ENCODE results near the gene TMEM54. TPM values are rescaled to one million over a fixed set of nuclear protein-coding genes. Genes with fewer than 3 reads are reported as not detected.

TMEM54 gene
- polyA plus RNA-seq, 1 donor, result 5.7 TPM

DNA sequence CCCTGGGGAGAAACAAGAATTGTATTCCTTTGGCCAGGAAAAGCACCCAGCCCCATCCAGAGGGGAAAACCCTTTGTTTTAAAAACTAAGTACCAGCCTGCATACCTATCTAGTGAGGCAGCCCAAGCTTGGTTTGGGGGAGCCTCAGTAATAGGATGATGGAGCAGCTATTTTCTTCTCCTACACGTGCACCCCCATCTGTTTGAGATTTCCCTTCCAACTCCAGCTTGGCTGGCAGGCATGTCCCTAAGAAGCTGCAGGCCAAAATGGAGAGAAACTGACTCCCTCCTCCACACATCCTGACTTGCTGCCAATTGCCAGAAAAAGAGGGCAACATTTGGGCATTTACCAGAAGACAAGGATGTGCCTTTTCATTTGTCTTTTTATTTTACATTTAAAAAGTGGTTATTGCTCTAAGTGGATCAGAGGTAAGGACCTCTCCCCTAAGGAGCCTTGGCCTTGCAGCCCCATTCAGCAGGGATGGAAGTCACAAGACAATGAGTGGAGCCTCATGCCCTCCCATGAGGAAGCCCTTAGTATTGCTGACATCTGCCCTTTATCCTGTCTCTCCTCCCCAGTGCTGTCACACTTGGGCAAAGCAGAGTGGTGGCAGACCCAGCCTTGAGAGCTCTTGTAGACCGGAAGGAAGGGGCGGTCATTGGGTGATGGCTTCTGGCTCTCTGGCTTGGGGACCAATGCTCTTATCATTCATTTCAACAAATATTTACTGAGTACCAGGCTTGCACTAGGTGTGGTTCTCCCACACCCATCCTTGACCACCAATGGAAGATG lies 39.1 kb downstream of the TMEM54 start:
- no peak for DNase-seq

DNA sequence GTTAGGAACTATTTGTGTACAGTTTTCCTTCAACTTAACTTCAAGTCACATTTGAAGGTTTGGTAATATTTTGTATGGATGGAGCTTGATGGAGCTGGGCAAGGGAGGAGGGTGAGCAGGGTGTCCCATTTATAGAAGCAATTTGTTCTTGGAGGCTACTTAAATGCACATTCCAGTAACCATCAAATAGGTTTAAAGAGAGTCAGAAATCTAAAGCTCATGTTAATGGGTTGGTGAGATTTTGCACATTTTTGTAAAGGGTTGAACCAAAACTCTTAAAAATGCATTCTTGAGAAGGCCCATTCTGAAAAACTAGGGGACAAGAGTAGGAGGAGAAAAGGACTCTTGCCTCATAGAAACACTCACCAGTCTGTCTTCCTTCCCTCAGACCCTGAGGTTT lies 40.6 kb downstream of the TMEM54 start:
- no peak for DNase-seq

DNA sequence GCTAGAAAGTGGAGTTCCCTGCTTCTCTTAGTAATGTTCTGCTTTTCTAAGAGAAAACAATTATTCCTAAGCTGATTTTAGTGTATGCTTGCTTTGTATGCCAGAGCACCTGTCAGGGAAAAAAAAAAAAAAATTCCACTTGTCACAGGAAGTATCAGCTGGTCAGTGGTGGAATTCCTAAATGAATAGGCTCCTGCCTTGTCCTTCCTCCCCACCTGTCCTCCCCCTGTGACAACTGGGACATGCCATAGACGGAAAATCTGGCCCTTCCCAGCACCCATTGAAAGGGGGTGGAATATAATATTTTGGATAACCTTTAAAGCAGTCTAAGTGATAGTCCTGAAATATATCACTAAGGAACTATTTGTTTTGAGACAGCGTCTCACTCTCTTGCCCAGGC lies 41.3 kb downstream of the TMEM54 start:
- no peak for DNase-seq

GRCh38 chr1:32858791-32859190 lies 42.4 kb downstream of the TMEM54 start:
- DNase-seq, result no peak

DNA sequence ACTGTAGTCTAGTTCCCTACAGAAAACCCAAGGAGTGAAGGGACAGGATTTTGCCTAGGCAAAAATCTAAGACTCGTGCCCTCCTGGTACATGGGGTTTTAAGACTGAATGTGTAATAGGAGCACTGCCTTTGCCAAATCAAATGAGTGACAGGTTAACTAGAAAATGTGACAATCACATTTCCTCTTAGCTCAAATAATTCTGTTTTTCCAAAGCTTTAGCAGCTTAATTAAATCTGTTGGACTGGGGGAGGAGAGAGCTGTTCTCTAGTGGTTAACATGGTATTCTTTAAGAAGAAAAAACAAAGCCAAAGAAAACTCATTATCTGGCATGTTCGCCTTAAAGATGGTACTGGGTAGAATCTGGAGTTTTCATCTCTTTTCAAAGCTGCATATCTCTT lies 43.1 kb downstream of the TMEM54 start:
- no peak for DNase-seq

DNA sequence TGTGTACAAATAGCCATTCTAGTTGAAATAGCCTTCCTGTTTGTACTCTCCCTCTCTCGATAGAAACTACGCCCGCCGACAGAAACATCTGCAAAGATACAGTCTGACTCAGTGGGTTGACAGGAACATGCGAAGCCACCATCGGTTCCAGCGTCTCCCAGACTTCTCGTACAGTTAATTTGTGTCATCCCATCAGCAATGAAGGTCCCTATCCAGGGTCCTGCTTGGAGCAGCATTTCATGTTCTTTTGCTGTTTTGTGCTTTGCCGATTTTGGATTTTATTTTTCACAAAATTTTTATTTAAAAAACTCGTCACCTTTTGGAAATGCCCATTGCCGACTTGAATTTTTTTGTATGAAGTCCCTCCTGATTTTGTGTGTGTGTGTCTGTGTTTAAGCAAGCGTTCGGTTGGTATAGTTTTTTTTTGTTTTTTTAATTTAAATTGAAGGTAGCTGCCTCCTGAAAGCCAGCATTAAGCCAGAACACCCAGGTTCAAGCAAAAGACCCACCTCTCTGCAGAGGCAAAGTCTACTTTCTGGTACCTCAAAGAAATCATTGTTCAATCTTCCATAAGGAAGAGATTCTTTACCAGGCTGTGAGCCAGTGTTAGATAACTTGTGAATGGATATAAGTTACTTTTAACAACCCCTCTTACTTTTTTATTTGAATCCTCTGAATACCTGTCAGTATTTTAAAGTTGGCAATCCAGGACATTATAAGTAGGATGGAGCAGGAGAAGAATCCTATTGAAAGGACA lies 45.1 kb downstream of the TMEM54 start:
- no peak for DNase-seq

DNA sequence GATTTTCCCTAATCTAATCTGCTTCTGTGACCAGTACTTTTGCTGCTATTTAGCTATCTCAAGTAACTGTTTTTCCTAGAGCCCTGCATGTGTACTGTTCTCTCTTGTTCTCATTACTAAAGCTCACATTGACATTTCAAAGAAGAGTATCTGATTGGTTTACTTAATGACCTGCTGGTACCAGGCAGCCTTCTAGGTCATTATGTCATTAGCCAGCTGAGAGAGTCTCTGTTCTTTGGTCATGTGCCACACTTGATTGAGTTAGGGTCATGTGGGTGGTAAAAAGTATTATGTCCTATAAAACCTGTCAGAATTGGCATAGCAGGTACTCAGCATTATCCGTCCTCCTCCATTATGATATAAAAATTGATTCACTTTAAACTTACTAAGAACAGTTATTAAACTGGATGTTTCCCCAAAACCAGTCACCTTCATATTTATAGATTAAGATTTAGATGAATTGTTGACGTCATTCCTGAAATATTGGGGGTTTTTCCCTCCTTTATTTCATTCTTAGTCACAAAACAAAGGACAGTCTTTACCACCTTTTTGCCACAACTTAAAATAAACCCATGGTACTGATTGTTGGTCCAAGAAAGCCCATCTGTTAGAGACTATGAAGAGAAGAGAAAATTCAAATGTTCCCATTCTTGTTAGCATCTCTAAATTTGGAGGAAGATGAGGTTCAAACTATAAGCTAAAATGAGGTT lies 52.7 kb downstream of the TMEM54 start:
- DNase-seq, result no peak

Other genes with a start within 250 kb of the TMEM54 start
- 51.6 TPM for gene SYNC, start 198.6 kb downstream of the TMEM54 start, polyA plus RNA-seq (ENCODE audit: insufficient read length)
- gene YARS1, start 84.0 kb downstream of the TMEM54 start, polyA plus RNA-seq (ENCODE audit: insufficient read length), result 40.4 TPM
- gene S100PBP, start 83.7 kb downstream of the TMEM54 start, polyA plus RNA-seq (ENCODE audit: insufficient read length), result 23.7 TPM
- 209 TPM for gene FNDC5, start 30.5 kb downstream of the TMEM54 start, polyA plus RNA-seq (ENCODE audit: insufficient read length)
- 0.92 TPM for gene HPCA, start 14.9 kb downstream of the TMEM54 start, polyA plus RNA-seq (ENCODE audit: insufficient read length)
- gene RNF19B, start 63.4 kb upstream of the TMEM54 start, polyA plus RNA-seq (ENCODE audit: insufficient read length), result 12.0 TPM
- gene AK2, start 135.5 kb upstream of the TMEM54 start, polyA plus RNA-seq (ENCODE audit: insufficient read length), result 124 TPM
- gene AZIN2, start 179.8 kb upstream of the TMEM54 start, polyA plus RNA-seq (ENCODE audit: insufficient read length), result 5.2 TPM